Gastroesophageal sphincter (tissue), 4 donors: ENCODE data around the gene UBE2F. TPM values are rescaled to one million over a fixed set of nuclear protein-coding genes. Genes with fewer than 3 reads are reported as not detected.
"Not testable (repeated sequence)": the region's sequence is repeated elsewhere in the genome, so short reads cannot be mapped to it uniquely, and the experiment has no call there.

Source experiments
- ATAC-seq: fragments of 150-250 bp; one replicate; pipeline ENCODE4 v1.9.1; 2016; ENCODE audit warnings: mild to moderate bottlenecking, moderate library complexity
- H3K27ac ChIP-seq, 4 donors: fragments of 200-600 bp; sonication (generic) in 3 of 4; 1 replicate in 3 of 4; 2 replicates in 1 of 4; pipeline ENCODE4 v1.5.1; 2016 to 2019
- H3K27me3 ChIP-seq: fragments of 200-600 bp; sonication (generic); one replicate; pipeline ENCODE4 v1.5.1; 2019
- H3K36me3 ChIP-seq, 2 donors: fragments of 200-600 bp; sonication (generic); one replicate each; pipeline ENCODE4 v1.5.1; 2019; ENCODE audit warnings: control low read depth in 1 of 2
- H3K4me1 ChIP-seq, 3 donors: fragments of 200-600 bp; sonication (generic); 1 replicate in 2 of 3; 2 replicates in 1 of 3; pipeline ENCODE4 v1.5.1; 2016 to 2019; ENCODE audit warnings: control low read depth in 2 of 3
- H3K4me3 ChIP-seq, 2 donors: fragments of 200-600 bp; sonication (generic); one replicate each; pipeline ENCODE4 v1.5.1; 2019; ENCODE audit warnings: mild to moderate bottlenecking in 1 of 2, moderate library complexity in 1 of 2
- H3K9me3 ChIP-seq, 3 donors: fragments of 200-600 bp; sonication (generic); one replicate each; pipeline ENCODE4 v1.5.1; 2017 to 2019; ENCODE audit warnings: control low read depth in 2 of 3
- CTCF ChIP-seq, 4 experiments: fragments of 200-600 bp in 2 of 4; fragments of 450-650 bp in 2 of 4; sonication (generic) in 1 of 4; IDR thresholded peaks; one replicate each; pipeline ENCODE4 v1.5.1; 2017 to 2019; ENCODE audit warnings: antibody characterized with exemption in 4 of 4, mild to moderate bottlenecking in 2 of 4, moderate library complexity in 2 of 4
- EP300 ChIP-seq: sonication (generic); formaldehyde crosslinking; IDR thresholded peaks from one replicate; pipeline ENCODE4 v1.6.1; 2017; ENCODE audit warnings: antibody characterized with exemption, mild to moderate bottlenecking
- POLR2A ChIP-seq, 2 donors: fragments of 450-650 bp; IDR thresholded peaks; one replicate each; pipeline ENCODE4 v1.6.1; 2017; ENCODE audit warnings: antibody characterized with exemption in 2 of 2, mild to moderate bottlenecking in 2 of 2, moderate library complexity in 1 of 2
- POLR2AphosphoS5 ChIP-seq: sonication (generic); formaldehyde crosslinking; IDR thresholded peaks from one replicate; pipeline ENCODE4 v1.6.1; 2017; ENCODE audit warnings: antibody characterized with exemption
- WGBS, 2 donors: methylation state at CpG; one replicate each; pipeline ENCODE4 v1.1.5; 2018; ENCODE audit warnings: low coverage in 1 of 2; 5-methylcytosine and 5-hydroxymethylcytosine counted together
- total RNA-seq, 4 donors: library from RNA; depleted of rRNA; stranded (reverse); fragments of >200 nt; gene quantifications; one replicate each; pipeline ENCODE4 v1.1.0, GENCODE V29; 2016

The UBE2F gene
- total RNA-seq, 4 donors from 2014 or later: 85.0 to 99.5 (median 96.3) TPM

- ATAC-seq: no peak
- Histone ChIP-seq H3K4me3 (no peak overlapping the region), H3K36me3 (peaks cover 0 to 42% of the 10 kb centered on the region in 2 donors), H3K27ac (no peak overlapping the region), H3K4me1 (peaks cover 0 to 28% (median 4%) of the 10 kb centered on the region in 3 donors), H3K9me3 (no peaks in the 10 kb centered on the region), H3K27me3 (no peaks in the 10 kb centered on the region)
- TF ChIP-seq CTCF (IDR thresholded peaks at IDR 0.05) (no peak), EP300 (no peak), POLR2A (IDR thresholded peaks at IDR 0.05) (no peak), POLR2AphosphoS5 (no peak)
- 88 to 100% methylated on average over 3 to 4 of the region's 8 CpGs for WGBS, 2 donors
Observed at GRCh38 chr2:238063414-238064189, 96.8 kb downstream of the UBE2F start.

- H3K9me3 ChIP-seq: no peaks in the 10 kb centered on the region
- ATAC-seq: no peak
- H3K27ac ChIP-seq: no peak overlapping the region
- H3K4me1 ChIP-seq: peaks cover 0 to 24% (median 4%) of the 10 kb centered on the region in 3 donors
- no peaks in the 10 kb centered on the region for H3K27me3 ChIP-seq
- TF ChIP-seq POLR2AphosphoS5: no peak
- WGBS, 2 donors: 77 to 89% methylated on average over 5 to 6 of the region's 7 CpGs
- H3K36me3 ChIP-seq: peaks cover 0 to 50% of the 10 kb centered on the region in 2 donors
- no peak overlapping the region for H3K4me3 ChIP-seq
Observed at GRCh38 chr2:238064376-238064775, 97.6 kb downstream of the UBE2F start.

- 81 to 85% methylated on average over 12 to 16 of the region's 18 CpGs for WGBS, 2 donors
- H3K9me3 ChIP-seq: no peaks in the 10 kb centered on the region
- TF ChIP-seq CTCF (IDR thresholded peaks at IDR 0.05) (no peak), POLR2AphosphoS5 (no peak), POLR2A (IDR thresholded peaks at IDR 0.05) (no peak), EP300 (no peak)
- peaks cover 0 to 58% of the 10 kb centered on the region in 2 donors for H3K36me3 ChIP-seq
- H3K27ac ChIP-seq: no peak overlapping the region
- H3K27me3 ChIP-seq: no peaks in the 10 kb centered on the region
- H3K4me1 ChIP-seq: peaks cover 0 to 16% (median 4%) of the 10 kb centered on the region in 3 donors
- no peak overlapping the region for H3K4me3 ChIP-seq
- no peak for ATAC-seq
Observed at GRCh38 chr2:238065071-238065846, 98.4 kb downstream of the UBE2F start.

- H3K9me3 ChIP-seq: no peaks in the 10 kb centered on the region
- no peak for ATAC-seq
- 82 to 86% methylated on average over 3 to 6 of the region's 9 CpGs for WGBS, 2 donors
- H3K27ac ChIP-seq: no peak overlapping the region
- no peak overlapping the region for H3K4me3 ChIP-seq
- H3K36me3 ChIP-seq: peaks cover 0 to 68% of the 10 kb centered on the region in 2 donors
- H3K27me3 ChIP-seq: no peaks in the 10 kb centered on the region
- TF ChIP-seq POLR2AphosphoS5: no peak
- TF ChIP-seq POLR2A (IDR thresholded peaks at IDR 0.05): no peak
- TF ChIP-seq EP300: no peak
- TF ChIP-seq CTCF (IDR thresholded peaks at IDR 0.05): no peak
- peaks cover 0 to 14% (median 4%) of the 10 kb centered on the region in 3 donors for H3K4me1 ChIP-seq
Observed at GRCh38 chr2:238066218-238066617, 99.4 kb downstream of the UBE2F start.

GRCh38 chr2:238066718-238067117 is 99.9 kb downstream of the UBE2F start:
- not testable (repeated sequence) for H3K4me1 ChIP-seq, H3K27ac ChIP-seq, ATAC-seq, H3K9me3 ChIP-seq, H3K4me3 ChIP-seq, H3K27me3 ChIP-seq
- 96% methylated on average over 7 of the region's 7 CpGs; no CpG with 5 or more reads in 1 of the 2 donors for WGBS, 2 donors
- peaks cover 0 to 73% of the 10 kb centered on the region in 2 donors for H3K36me3 ChIP-seq

GRCh38 chr2:238067939-238068338 is 101.1 kb downstream of the UBE2F start:
- Histone ChIP-seq H3K4me1 (no peaks in the 10 kb centered on the region), H3K4me3 (no peak overlapping the region), H3K27ac (no peak overlapping the region), H3K27me3 (no peaks in the 10 kb centered on the region), H3K36me3 (peaks cover 0 to 84% of the 10 kb centered on the region in 2 donors), H3K9me3 (no peaks in the 10 kb centered on the region)
- TF ChIP-seq CTCF (IDR thresholded peaks at IDR 0.05): no peak
- TF ChIP-seq EP300: no peak
- no peak for TF ChIP-seq POLR2AphosphoS5
- no peak for TF ChIP-seq POLR2A (IDR thresholded peaks at IDR 0.05)
- 92 to 93% methylated on average over 7 of the region's 7 CpGs for WGBS, 2 donors
- ATAC-seq: no peak
